ENCODE results near the gene OR52E6. TPM values are rescaled to one million over a fixed set of nuclear protein-coding genes. Genes with fewer than 3 reads are reported as not detected.

OR52E6 gene
- total RNA-seq, 4 donors from 2014 or later: not detected

DNA sequence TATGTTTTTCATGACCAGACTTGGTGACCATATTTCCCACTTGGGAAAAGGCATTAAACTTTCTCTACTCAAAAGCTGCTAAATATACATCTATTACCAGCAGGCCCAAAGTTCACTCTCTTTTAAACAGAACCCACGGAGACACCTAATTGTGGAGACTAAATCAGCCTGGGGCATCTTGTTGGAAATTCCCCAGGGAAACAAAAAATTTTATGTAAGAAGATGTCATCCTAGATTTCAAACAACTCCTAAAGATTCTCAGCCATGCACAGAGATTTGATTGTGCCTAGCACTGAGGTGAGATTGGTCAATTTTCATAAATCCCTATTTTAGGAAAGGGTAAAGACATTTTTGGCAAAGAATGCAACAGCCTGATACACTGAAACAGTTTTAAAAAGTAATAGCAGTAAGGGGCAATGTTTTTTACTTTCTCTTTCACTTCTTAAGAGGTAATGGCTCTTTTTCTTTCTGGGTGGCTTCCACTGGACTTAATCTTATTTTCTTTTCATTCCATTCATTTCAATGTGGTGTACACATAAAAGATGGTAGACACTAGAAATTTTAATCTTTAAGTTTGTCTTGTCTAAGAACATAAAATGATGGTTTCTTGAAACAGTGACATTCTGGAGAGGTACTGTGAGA lies 23.3 kb downstream of the OR52E6 start:
- no peaks in the 10 kb centered on the region for H3K36me3 ChIP-seq
- intact Hi-C loops (cut with DNase I): no loop called here
- WGBS: 25% methylated on average over 1 of the region's 1 CpG
- no peaks in the 10 kb centered on the region for H3K9me3 ChIP-seq
- H3K27me3 ChIP-seq: no peaks in the 10 kb centered on the region
- H3K4me1 ChIP-seq: peaks cover 0 to 5% (median 0%) of the 10 kb centered on the region in 4 donors
- no peak for TF ChIP-seq POLR2A (IDR thresholded peaks at IDR 0.05; ENCODE audit: low read depth)
- TF ChIP-seq EP300 (IDR thresholded peaks at IDR 0.05): no peak
- TF ChIP-seq, protein P1, sequence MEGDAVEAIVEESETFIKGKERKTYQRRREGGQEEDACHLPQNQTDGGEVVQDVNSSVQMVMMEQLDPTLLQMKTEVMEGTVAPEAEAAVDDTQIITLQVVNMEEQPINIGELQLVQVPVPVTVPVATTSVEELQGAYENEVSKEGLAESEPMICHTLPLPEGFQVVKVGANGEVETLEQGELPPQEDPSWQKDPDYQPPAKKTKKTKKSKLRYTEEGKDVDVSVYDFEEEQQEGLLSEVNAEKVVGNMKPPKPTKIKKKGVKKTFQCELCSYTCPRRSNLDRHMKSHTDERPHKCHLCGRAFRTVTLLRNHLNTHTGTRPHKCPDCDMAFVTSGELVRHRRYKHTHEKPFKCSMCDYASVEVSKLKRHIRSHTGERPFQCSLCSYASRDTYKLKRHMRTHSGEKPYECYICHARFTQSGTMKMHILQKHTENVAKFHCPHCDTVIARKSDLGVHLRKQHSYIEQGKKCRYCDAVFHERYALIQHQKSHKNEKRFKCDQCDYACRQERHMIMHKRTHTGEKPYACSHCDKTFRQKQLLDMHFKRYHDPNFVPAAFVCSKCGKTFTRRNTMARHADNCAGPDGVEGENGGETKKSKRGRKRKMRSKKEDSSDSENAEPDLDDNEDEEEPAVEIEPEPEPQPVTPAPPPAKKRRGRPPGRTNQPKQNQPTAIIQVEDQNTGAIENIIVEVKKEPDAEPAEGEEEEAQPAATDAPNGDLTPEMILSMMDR (IDR thresholded peaks at IDR 0.05): no peak
- no peak for TF ChIP-seq POLR2AphosphoS5 (IDR thresholded peaks at IDR 0.05)
- no peak overlapping the region for H3K4me3 ChIP-seq
- DNase-seq (ENCODE audit: extremely low spot score): no peak
- H3K27ac ChIP-seq (replicated peaks in 1 of 4): no peak overlapping the region

DNA sequence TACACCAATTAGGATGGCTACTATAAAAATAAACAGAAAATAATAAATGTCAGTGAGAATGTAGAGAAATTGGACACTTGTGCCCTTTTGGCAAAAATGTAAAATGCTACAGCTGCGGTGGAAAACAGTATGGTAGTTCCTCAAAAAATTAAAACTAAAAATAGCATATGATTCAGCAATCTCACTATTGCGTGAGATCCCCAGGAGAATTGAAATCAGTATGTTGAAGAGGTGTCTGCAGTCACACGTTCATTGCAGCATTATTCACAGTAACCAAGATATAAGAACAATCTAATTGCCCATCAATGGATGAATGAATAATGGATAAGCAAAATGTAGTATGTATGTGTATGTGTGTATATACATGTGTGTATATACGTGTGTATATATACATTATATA lies 26.2 kb downstream of the OR52E6 start:
- no peaks in the 10 kb centered on the region for H3K9me3 ChIP-seq
- H3K27me3 ChIP-seq: no peaks in the 10 kb centered on the region
- H3K27ac ChIP-seq (replicated peaks in 1 of 4): no peak overlapping the region
- H3K4me1 ChIP-seq: peaks cover 0 to 5% (median 0%) of the 10 kb centered on the region in 4 donors
- H3K4me3 ChIP-seq: no peak overlapping the region
- no peaks in the 10 kb centered on the region for H3K36me3 ChIP-seq
- intact Hi-C loops (cut with DNase I): no loop called here
- TF ChIP-seq, protein P1 (IDR thresholded peaks at IDR 0.05): no peak
- TF ChIP-seq EP300 (IDR thresholded peaks at IDR 0.05) (no peak), POLR2A (IDR thresholded peaks at IDR 0.05; ENCODE audit: low read depth) (no peak), POLR2AphosphoS5 (IDR thresholded peaks at IDR 0.05) (no peak)
- 45% methylated on average over 4 of the region's 4 CpGs for WGBS
- DNase-seq (ENCODE audit: extremely low spot score): no peak

DNA sequence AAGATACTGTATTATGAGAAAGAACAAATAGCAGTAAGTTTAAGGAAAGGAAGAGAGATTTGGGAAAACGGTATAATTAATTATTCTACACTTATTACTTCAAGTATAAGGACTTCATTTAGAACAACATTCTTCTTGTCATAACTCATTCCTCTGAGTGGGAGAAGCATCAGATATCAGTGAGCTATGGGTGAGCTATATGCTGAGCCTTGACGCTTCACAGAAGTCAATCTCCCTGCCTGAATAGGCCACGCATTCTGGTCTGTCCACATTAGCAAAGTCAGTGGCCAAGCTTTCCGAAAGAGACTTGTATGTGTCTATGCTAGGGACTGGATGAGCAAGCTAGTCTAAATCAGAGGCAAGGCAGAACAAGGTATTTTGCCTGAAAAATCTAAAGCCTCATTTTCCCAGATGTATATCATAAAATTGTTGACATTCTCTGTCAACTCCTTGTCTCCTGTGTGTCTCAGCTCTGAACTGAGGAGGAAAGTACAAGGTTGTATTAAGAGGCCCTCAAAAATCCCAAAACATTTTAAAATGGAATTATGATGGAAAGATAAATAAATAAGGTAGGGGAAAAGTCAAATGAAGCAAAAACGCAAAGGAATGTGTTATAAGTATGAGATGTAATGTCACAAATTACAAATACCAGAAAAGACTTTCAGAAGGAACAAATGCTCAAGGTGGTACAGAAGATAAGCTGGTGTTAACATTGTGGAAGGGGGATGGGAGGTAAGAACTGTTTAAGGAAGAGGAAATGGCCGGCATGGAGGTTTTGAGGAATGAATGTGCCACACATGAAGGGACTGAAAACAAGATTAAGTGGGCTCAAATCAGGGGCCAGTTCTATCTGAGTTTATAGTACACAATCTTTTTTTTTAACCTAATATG lies 31.5 kb downstream of the OR52E6 start:
- 65% methylated on average over 6 of the region's 6 CpGs for WGBS
- TF ChIP-seq, protein P1 (IDR thresholded peaks at IDR 0.05): no peak
- TF ChIP-seq EP300 (IDR thresholded peaks at IDR 0.05) (no peak), POLR2A (IDR thresholded peaks at IDR 0.05; ENCODE audit: low read depth) (no peak), POLR2AphosphoS5 (IDR thresholded peaks at IDR 0.05) (no peak)
- intact Hi-C loops (cut with DNase I): loop anchor here (5.0 to 10.0 kb wide), 3 partner anchors 125 to 688 kb away; partner anchors contain the start of genes TRIM22 and TRIM5
- Histone ChIP-seq H3K36me3 (no peaks in the 10 kb centered on the region), H3K4me3 (no peak overlapping the region), H3K27me3 (peaks cover 0 to 9% (median 0%) of the 10 kb centered on the region in 4 donors), H3K9me3 (no peaks in the 10 kb centered on the region), H3K27ac (replicated peaks in 1 of 4) (no peak overlapping the region), H3K4me1 (peaks cover 0 to 11% (median 10%) of the 10 kb centered on the region in 4 donors)
- no peak for DNase-seq (ENCODE audit: extremely low spot score)

DNA sequence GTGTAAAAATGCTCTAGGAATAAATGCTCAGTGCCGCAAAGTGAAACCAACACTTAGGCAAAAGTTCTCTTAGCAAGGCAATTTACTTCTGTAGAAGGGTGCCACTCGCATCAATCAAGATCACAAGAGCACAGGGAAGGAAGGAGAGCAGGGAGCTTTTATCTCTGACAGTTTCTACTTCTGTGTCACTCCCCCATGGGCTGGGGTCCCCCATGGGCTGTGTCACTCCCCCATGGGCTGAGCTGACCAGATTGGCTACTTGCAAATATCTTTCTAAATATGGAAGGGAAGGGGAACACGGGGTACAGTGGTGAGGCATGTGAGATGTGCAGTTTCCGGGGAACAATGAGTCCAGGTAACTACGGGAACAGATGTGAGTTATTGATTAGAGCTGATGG lies 32.6 kb downstream of the OR52E6 start:
- Histone ChIP-seq H3K4me1 (peaks cover 0 to 11% (median 10%) of the 10 kb centered on the region in 4 donors), H3K9me3 (peaks cover 0 to under 1% (median 0%) of the 10 kb centered on the region in 4 donors), H3K36me3 (no peaks in the 10 kb centered on the region), H3K27ac (replicated peaks in 1 of 4) (no peak overlapping the region), H3K4me3 (peak overlapping the region; percentile 48 to 59 (median 50)), H3K27me3 (peaks cover 0 to 9% (median 0%) of the 10 kb centered on the region in 4 donors)
- TF ChIP-seq EP300 (IDR thresholded peaks at IDR 0.05) (no peak), POLR2AphosphoS5 (IDR thresholded peaks at IDR 0.05) (no peak), POLR2A (IDR thresholded peaks at IDR 0.05; ENCODE audit: low read depth) (no peak)
- TF ChIP-seq, protein P1 (IDR thresholded peaks at IDR 0.05): no peak
- intact Hi-C loops (cut with DNase I): loop anchor here (5.0 to 10.0 kb wide), 3 partner anchors 124 to 687 kb away; partner anchors contain the start of genes TRIM22 and TRIM5
- 44% methylated on average over 5 of the region's 5 CpGs for WGBS
- DNase-seq (ENCODE audit: extremely low spot score): no peak
